ENCODE results near the gene RBM47.

Gene RBM47

GRCh38 chr4:40515398-40516293 is 114.0 kb downstream of the RBM47 start:
- TF ChIP-seq CTCF (IDR thresholded peaks at IDR 0.05; ENCODE audit: low read depth, low read length, missing control alignments) = no peak
- no peak overlapping the region for H3K4me3 ChIP-seq (replicated peaks; ENCODE audit: low read depth, low read length)
- DNase-seq (ENCODE audit: extremely low read depth, low read depth) = no peak

GRCh38 chr4:40515037-40515397 is 114.6 kb downstream of the RBM47 start:
- no peak for TF ChIP-seq CTCF (IDR thresholded peaks at IDR 0.05; ENCODE audit: low read depth, low read length, missing control alignments)
- DNase-seq (ENCODE audit: extremely low read depth, low read depth) = no peak
- no peak overlapping the region for H3K4me3 ChIP-seq (replicated peaks; ENCODE audit: low read depth, low read length)

- H3K4me3 ChIP-seq (replicated peaks; ENCODE audit: low read depth, low read length) = no peak overlapping the region
- no peak for TF ChIP-seq CTCF (IDR thresholded peaks at IDR 0.05; ENCODE audit: low read depth, low read length, missing control alignments)
- no peak for DNase-seq (ENCODE audit: extremely low read depth, low read depth)
Observed at GRCh38 chr4:40514497-40514951, 115.1 kb downstream of the RBM47 start.

GRCh38 chr4:40511036-40511614 is 118.5 kb downstream of the RBM47 start:
- TF ChIP-seq CTCF (IDR thresholded peaks at IDR 0.05; ENCODE audit: low read depth, low read length, missing control alignments) = no peak
- no peak for DNase-seq (ENCODE audit: extremely low read depth, low read depth)
- H3K4me3 ChIP-seq (replicated peaks; ENCODE audit: low read depth, low read length) = no peak overlapping the region

- TF ChIP-seq CTCF (IDR thresholded peaks at IDR 0.05; ENCODE audit: low read depth, low read length, missing control alignments) = no peak
- no peak overlapping the region for H3K4me3 ChIP-seq (replicated peaks; ENCODE audit: low read depth, low read length)
- DNase-seq (ENCODE audit: extremely low read depth, low read depth) = no peak
Observed at GRCh38 chr4:40507977-40508376, 121.7 kb downstream of the RBM47 start.

GRCh38 chr4:40506492-40506891 is 123.2 kb downstream of the RBM47 start:
- no peak overlapping the region for H3K4me3 ChIP-seq (replicated peaks; ENCODE audit: low read depth, low read length)
- no peak for TF ChIP-seq CTCF (IDR thresholded peaks at IDR 0.05; ENCODE audit: low read depth, low read length, missing control alignments)
- DNase-seq (ENCODE audit: extremely low read depth, low read depth) = no peak

Measured in HFF-Myc (cell line).